Measurements from ENCODE around the gene NNAT.

Gene NNAT

DNA sequence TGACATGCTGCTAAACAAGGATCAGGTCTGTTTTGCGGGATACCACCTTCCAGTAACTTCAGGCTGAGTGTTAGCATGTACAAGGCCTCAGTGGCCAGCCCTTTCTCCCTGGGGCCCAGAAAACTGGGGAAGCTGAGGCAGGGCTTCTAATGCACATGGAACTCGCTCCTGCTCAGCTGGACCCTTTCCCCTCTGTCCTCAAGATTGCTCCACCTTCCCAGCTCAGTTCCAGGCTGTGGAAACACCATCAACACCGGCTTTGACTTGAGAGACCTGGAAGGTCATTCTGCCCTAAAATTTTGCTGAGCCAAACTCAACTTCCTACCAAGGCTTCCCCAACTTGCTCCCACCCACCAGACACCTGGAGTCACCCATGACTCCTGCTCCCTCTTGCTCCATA, 10.8 kb downstream of the NNAT start:
- no peak overlapping the region for H3K27ac ChIP-seq
- TF ChIP-seq ZFX (IDR thresholded peaks at IDR 0.05): no peak
- TF ChIP-seq, protein P1, sequence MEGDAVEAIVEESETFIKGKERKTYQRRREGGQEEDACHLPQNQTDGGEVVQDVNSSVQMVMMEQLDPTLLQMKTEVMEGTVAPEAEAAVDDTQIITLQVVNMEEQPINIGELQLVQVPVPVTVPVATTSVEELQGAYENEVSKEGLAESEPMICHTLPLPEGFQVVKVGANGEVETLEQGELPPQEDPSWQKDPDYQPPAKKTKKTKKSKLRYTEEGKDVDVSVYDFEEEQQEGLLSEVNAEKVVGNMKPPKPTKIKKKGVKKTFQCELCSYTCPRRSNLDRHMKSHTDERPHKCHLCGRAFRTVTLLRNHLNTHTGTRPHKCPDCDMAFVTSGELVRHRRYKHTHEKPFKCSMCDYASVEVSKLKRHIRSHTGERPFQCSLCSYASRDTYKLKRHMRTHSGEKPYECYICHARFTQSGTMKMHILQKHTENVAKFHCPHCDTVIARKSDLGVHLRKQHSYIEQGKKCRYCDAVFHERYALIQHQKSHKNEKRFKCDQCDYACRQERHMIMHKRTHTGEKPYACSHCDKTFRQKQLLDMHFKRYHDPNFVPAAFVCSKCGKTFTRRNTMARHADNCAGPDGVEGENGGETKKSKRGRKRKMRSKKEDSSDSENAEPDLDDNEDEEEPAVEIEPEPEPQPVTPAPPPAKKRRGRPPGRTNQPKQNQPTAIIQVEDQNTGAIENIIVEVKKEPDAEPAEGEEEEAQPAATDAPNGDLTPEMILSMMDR (conservative IDR thresholded peaks at IDR 0.05): no peak

DNA sequence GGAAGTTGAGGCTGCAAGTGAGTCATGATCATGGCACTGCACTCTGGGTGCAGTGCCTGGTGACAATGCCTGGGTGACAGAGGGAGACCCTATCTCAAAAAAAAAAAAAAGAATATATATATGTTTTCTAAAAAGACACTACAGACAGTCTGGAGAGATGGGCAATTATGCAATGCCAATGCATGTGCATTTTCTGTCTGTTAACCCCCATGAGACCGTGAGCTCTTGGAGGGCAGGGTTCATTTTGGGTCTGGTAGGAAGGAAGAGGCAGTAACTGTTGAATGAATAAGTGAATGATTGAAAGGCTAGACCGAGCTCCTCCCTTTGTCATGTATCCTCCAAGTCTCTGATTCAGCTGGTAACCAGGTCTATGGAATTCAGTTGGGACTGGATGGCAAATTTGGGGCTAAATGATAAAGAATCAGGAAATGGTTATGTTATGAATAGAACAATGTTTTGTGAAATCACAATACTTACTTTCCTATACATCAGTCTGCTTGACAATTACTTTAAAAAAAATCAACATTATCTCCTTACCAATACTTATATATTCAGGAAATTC, 12.2 kb downstream of the NNAT start:
- no peak for TF ChIP-seq ZFX (IDR thresholded peaks at IDR 0.05)
- TF ChIP-seq, protein P1 (conservative IDR thresholded peaks at IDR 0.05): no peak
- H3K27ac ChIP-seq: no peak overlapping the region

DNA sequence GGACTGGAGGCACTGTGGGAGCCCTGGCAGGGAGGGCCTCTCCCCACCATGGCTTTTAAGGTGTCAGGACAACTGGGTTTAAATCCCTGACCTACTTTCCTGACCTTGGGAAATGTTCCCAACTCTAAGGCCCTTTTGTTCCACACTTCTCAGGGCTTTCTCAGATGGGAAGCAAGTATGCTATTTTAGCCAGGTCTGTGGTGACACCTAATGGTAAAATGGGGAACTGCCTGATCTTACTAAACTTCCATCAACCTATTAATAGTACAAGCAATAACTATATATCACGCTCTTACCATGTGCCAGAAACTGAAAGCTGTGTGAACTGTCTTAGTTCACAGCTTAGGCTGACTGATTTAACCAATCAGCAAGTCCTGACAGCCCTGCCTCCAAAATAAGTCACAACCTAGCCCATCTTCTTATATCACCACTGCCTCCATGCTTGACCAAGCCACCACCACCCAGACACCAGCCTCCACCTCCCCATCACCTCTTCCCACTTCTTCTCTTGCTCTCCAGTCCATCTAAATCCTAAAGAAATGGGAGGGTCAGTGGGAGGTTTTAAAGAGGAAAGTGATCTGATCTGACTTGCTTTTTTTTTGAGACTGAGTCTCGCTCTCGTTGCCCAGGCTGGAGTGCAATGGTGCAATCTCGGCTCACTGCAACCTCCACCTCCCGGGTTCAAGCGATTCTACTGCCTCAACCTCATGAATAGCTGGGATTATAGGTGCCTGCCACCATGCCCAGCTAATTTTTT, 13.5 kb downstream of the NNAT start:
- no peak for TF ChIP-seq ZFX (IDR thresholded peaks at IDR 0.05)
- TF ChIP-seq, protein P1 (conservative IDR thresholded peaks at IDR 0.05): peak; percentile 91
- no peak overlapping the region for H3K27ac ChIP-seq

DNA sequence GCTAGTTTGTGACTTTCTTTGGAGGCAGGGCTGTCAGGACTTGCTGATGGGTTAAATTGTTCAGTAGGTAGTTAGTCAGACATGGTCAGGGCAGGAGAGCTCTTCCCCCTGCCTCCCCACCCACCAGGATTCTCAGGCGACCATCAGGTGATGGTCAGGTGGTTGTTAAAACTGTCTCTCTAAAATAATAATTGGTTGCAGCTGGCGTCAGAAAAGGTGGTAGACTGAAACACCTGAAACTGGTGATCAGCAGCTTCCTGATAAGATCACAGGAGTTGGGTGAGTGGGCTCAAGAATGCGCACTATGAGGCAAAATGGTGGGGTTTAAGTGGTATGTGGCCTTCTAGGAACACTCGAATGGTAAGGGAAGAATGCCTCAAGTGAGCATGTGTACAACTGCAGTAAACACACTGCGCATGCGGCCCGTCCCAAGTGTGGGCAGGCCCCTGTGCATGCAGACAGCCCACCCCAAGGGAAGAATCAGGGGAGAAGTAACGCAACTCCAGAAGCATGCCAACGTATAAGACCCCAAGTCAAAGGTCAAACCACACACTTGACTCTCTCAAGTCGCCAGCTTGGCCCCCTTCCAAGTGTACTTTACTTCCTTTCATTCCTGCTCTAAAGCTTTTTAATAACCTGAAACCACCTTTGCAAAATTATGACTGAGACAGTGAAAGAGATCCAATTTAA, 14.5 kb downstream of the NNAT start:
- no peak overlapping the region for H3K27ac ChIP-seq
- no peak for TF ChIP-seq ZFX (IDR thresholded peaks at IDR 0.05)
- TF ChIP-seq, protein P1 (conservative IDR thresholded peaks at IDR 0.05): no peak

DNA sequence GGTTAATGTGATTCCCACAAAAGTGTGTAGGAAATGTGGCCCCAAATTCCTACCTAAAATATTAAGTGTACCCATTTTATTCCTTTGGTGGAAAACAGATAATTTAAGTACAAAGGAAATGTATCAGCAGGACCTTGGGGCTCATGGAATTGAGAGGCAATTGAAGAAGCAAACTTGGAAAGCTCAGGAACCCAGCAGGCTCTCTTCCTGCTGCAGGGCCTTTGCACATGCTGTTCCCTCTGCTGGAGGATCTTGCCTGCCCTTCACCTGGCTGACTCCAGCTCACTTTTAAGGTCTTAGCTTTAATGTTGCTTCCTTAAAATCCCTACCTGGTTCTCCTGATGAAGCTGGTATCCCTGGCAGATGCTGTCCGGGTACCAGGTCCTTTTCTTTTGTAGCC, 16.5 kb downstream of the NNAT start:
- no peak overlapping the region for H3K27ac ChIP-seq
- no peak for TF ChIP-seq ZFX (IDR thresholded peaks at IDR 0.05)
- TF ChIP-seq, protein P1 (conservative IDR thresholded peaks at IDR 0.05): no peak

DNA sequence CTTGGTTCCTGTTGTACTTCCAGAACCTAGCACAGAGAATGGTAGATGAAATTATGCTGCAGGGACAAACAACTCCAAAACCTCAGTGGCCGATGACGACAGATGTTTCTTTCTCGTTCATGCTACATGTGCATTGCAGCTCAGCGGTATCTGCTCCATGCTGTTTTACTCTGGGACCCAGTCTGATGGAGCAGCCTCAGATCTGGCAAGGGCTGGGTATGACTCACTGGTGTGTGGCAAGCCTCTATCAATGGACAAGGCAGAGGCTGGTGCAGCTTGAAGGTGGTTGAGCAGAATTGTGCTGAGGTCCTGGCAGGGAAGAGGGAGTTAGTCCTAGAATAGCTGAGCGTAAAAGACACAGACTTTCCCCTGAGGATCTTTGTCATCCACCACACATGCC, 17.0 kb downstream of the NNAT start:
- TF ChIP-seq ZFX (IDR thresholded peaks at IDR 0.05): no peak
- TF ChIP-seq, protein P1 (conservative IDR thresholded peaks at IDR 0.05): no peak
- H3K27ac ChIP-seq: no peak overlapping the region

DNA sequence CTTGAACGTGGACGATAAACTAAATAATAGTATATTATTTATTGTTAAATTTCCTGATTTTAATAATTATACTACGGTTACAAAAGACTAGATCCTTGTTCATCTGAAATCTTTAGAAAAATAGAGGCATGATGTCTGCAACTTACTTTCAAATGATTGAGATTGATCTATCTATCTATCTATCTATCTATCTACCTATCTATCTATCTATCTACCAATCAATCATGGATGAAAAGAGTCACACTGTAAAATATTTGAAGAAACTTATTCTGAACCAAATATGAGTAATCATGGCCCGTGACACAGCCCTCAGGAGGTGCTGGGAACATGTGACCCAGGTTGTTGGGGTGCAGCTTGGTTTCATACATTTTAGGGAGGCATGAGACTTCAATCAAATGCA, 18.4 kb downstream of the NNAT start:
- TF ChIP-seq, protein P1 (conservative IDR thresholded peaks at IDR 0.05): no peak
- no peak overlapping the region for H3K27ac ChIP-seq
